ENCODE measurements around the gene TRPT1.

The TRPT1 gene

DNA sequence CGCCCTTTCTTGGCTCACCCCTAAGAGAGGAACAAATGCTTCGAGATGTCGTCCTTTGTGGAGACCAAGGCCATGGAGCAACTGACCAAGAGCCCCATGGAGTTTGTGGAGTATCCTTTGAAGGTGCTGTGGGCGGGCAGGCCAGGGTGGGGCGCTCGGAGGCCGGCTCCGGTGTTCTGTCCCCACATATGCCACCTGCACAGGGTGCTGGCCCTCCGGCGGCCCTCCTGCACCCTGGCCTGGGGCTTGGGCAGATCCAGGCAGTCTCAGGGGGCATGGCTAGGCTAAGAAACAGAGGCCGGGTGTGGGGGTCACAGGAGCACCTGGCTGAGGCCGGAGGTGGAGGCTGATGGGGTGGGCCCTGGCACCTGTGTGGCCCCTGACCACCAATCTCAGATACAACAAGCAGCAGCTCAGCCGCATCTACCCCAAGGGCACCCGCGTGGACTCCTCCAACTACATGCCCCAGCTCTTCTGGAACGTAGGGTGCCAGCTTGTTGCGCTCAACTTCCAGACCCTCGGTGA is 35.6 kb upstream of the TRPT1 start:
- TF ChIP-seq, protein P1, sequence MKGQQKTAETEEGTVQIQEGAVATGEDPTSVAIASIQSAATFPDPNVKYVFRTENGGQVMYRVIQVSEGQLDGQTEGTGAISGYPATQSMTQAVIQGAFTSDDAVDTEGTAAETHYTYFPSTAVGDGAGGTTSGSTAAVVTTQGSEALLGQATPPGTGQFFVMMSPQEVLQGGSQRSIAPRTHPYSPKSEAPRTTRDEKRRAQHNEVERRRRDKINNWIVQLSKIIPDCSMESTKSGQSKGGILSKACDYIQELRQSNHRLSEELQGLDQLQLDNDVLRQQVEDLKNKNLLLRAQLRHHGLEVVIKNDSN (IDR thresholded peaks at IDR 0.05): no peak
- no peak for TF ChIP-seq CEBPB (IDR thresholded peaks at IDR 0.05)
- no peak for TF ChIP-seq TEAD4 (IDR thresholded peaks at IDR 0.05)
- TF ChIP-seq ZBTB7A (IDR thresholded peaks at IDR 0.05; ENCODE audit: low read depth): no peak
- no peak for TF ChIP-seq FOXM1 (IDR thresholded peaks at IDR 0.05; ENCODE audit: borderline replicate concordance, low read depth)
- TF ChIP-seq CREB1 (IDR thresholded peaks at IDR 0.05; ENCODE audit: low read depth): no peak
- TF ChIP-seq EP300 (IDR thresholded peaks at IDR 0.05; ENCODE audit: borderline replicate concordance): no peak
- no peak for TF ChIP-seq TAF1 (IDR thresholded peaks at IDR 0.05; ENCODE audit: low read depth)
- TF ChIP-seq YY1 (IDR thresholded peaks at IDR 0.05; ENCODE audit: low read depth): no peak
- TF ChIP-seq, protein P2, sequence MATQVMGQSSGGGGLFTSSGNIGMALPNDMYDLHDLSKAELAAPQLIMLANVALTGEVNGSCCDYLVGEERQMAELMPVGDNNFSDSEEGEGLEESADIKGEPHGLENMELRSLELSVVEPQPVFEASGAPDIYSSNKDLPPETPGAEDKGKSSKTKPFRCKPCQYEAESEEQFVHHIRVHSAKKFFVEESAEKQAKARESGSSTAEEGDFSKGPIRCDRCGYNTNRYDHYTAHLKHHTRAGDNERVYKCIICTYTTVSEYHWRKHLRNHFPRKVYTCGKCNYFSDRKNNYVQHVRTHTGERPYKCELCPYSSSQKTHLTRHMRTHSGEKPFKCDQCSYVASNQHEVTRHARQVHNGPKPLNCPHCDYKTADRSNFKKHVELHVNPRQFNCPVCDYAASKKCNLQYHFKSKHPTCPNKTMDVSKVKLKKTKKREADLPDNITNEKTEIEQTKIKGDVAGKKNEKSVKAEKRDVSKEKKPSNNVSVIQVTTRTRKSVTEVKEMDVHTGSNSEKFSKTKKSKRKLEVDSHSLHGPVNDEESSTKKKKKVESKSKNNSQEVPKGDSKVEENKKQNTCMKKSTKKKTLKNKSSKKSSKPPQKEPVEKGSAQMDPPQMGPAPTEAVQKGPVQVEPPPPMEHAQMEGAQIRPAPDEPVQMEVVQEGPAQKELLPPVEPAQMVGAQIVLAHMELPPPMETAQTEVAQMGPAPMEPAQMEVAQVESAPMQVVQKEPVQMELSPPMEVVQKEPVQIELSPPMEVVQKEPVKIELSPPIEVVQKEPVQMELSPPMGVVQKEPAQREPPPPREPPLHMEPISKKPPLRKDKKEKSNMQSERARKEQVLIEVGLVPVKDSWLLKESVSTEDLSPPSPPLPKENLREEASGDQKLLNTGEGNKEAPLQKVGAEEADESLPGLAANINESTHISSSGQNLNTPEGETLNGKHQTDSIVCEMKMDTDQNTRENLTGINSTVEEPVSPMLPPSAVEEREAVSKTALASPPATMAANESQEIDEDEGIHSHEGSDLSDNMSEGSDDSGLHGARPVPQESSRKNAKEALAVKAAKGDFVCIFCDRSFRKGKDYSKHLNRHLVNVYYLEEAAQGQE (IDR thresholded peaks at IDR 0.05; ENCODE audit: low read depth): no peak
- TF ChIP-seq TCF12 (IDR thresholded peaks at IDR 0.05; ENCODE audit: low read depth): no peak
- TF ChIP-seq, protein P3, sequence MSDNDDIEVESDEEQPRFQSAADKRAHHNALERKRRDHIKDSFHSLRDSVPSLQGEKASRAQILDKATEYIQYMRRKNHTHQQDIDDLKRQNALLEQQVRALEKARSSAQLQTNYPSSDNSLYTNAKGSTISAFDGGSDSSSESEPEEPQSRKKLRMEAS (IDR thresholded peaks at IDR 0.05): no peak
- TF ChIP-seq NFIC (IDR thresholded peaks at IDR 0.05): no peak
- no peak for TF ChIP-seq RAD21 (IDR thresholded peaks at IDR 0.05; ENCODE audit: low read depth)
- TF ChIP-seq EGR1 (IDR thresholded peaks at IDR 0.05): no peak

GRCh38 chr11:64260147-64260708 is 34.2 kb upstream of the TRPT1 start:
- TF ChIP-seq EP300 (IDR thresholded peaks at IDR 0.05; ENCODE audit: borderline replicate concordance) (no peak), YY1 (IDR thresholded peaks at IDR 0.05; ENCODE audit: low read depth) (no peak), NFIC (IDR thresholded peaks at IDR 0.05) (no peak), TCF12 (IDR thresholded peaks at IDR 0.05; ENCODE audit: low read depth) (no peak), EGR1 (IDR thresholded peaks at IDR 0.05) (no peak), CEBPB (IDR thresholded peaks at IDR 0.05) (no peak), RAD21 (IDR thresholded peaks at IDR 0.05; ENCODE audit: low read depth) (no peak), TAF1 (IDR thresholded peaks at IDR 0.05; ENCODE audit: low read depth) (no peak), CREB1 (IDR thresholded peaks at IDR 0.05; ENCODE audit: low read depth) (no peak), FOXM1 (IDR thresholded peaks at IDR 0.05; ENCODE audit: borderline replicate concordance, low read depth) (no peak), ZBTB7A (IDR thresholded peaks at IDR 0.05; ENCODE audit: low read depth) (no peak), TEAD4 (IDR thresholded peaks at IDR 0.05) (no peak)
- TF ChIP-seq, protein P3 (IDR thresholded peaks at IDR 0.05): no peak
- TF ChIP-seq, protein P2 (IDR thresholded peaks at IDR 0.05; ENCODE audit: low read depth): no peak
- TF ChIP-seq, protein P1 (IDR thresholded peaks at IDR 0.05): no peak

GRCh38 chr11:64259533-64260067 is 33.6 kb upstream of the TRPT1 start:
- TF ChIP-seq EP300 (IDR thresholded peaks at IDR 0.05; ENCODE audit: borderline replicate concordance): no peak
- no peak for TF ChIP-seq TAF1 (IDR thresholded peaks at IDR 0.05; ENCODE audit: low read depth)
- no peak for TF ChIP-seq CREB1 (IDR thresholded peaks at IDR 0.05; ENCODE audit: low read depth)
- TF ChIP-seq EGR1 (IDR thresholded peaks at IDR 0.05): no peak
- TF ChIP-seq RAD21 (IDR thresholded peaks at IDR 0.05; ENCODE audit: low read depth): no peak
- no peak for TF ChIP-seq TCF12 (IDR thresholded peaks at IDR 0.05; ENCODE audit: low read depth)
- no peak for TF ChIP-seq FOXM1 (IDR thresholded peaks at IDR 0.05; ENCODE audit: borderline replicate concordance, low read depth)
- no peak for TF ChIP-seq ZBTB7A (IDR thresholded peaks at IDR 0.05; ENCODE audit: low read depth)
- no peak for TF ChIP-seq NFIC (IDR thresholded peaks at IDR 0.05)
- TF ChIP-seq YY1 (IDR thresholded peaks at IDR 0.05; ENCODE audit: low read depth): no peak
- TF ChIP-seq, protein P3 (IDR thresholded peaks at IDR 0.05): no peak
- TF ChIP-seq, protein P2 (IDR thresholded peaks at IDR 0.05; ENCODE audit: low read depth): no peak
- no peak for TF ChIP-seq TEAD4 (IDR thresholded peaks at IDR 0.05)
- TF ChIP-seq, protein P1 (IDR thresholded peaks at IDR 0.05): no peak
- no peak for TF ChIP-seq CEBPB (IDR thresholded peaks at IDR 0.05)

Measured in Ishikawa (cell line).